ENCODE measurements around the gene CEP192. TPM values are rescaled to one million over a fixed set of nuclear protein-coding genes. Genes with fewer than 3 reads are reported as not detected.

CEP192 gene
- total and polyA plus RNA-seq, 2 of the 13 experiments (the other 11 are each of a cell fraction or from before 2014, with no cell fraction given), result 15.3 to 24.7 TPM

DNA sequence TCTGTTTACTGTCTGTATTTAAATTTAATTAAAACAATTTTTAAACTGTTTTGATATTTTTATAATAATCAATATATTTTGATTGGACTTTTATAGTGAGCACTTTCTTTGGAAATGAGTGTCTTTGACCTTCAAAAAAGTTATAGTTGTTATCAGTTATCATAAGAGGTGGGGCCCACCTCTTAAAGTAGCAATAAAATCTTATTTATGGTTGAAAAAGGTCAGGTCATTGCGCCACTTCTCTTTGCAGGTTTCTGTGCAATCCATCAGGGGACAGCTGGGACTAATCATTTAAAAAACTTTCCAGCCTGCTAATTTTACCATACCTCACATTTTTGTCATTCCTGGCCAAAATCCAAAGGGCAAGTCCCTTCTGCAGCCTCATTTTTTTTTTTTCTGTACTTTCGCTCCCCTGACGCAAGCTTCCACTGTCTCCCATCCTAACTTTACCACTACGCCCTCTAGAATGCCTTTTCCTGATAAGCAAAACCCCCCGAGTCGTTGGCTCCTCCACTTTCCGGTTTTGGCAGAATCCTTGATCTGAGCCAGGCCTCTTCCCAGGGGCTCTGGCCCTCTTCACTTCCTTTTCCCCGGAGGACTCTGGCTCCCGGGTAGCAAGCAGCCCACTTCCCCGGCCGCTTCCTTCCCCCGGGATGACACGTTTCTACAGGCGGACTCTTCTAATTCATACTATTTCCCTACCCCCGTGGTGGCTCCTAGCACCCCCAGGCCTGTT, 44.4 kb upstream of the CEP192 start (continued):
- TF ChIP-seq, protein P1, sequence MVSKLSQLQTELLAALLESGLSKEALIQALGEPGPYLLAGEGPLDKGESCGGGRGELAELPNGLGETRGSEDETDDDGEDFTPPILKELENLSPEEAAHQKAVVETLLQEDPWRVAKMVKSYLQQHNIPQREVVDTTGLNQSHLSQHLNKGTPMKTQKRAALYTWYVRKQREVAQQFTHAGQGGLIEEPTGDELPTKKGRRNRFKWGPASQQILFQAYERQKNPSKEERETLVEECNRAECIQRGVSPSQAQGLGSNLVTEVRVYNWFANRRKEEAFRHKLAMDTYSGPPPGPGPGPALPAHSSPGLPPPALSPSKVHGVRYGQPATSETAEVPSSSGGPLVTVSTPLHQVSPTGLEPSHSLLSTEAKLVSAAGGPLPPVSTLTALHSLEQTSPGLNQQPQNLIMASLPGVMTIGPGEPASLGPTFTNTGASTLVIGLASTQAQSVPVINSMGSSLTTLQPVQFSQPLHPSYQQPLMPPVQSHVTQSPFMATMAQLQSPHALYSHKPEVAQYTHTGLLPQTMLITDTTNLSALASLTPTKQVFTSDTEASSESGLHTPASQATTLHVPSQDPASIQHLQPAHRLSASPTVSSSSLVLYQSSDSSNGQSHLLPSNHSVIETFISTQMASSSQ (IDR thresholded peaks at IDR 0.05; ENCODE audit: low read depth), result 0 out of 2 replicates have a peak, but pooled peaks have one; percentile 11
- TF ChIP-seq, protein P1 (CRISPR knock-in tag; IDR thresholded peaks at IDR 0.05; ENCODE audit: borderline replicate concordance), result no peak; the same call in 1 of the 2 replicates
- TF ChIP-seq KMT2A (CRISPR knock-in tag; IDR thresholded peaks at IDR 0.05) (peak; percentile 37; the same call in 1 of the 2 replicates), RCOR2 (CRISPR knock-in tag; IDR thresholded peaks at IDR 0.05) (no peak), ASH2L (IDR thresholded peaks at IDR 0.05; ENCODE audit: insufficient read length, low read depth, low read length) (peak; percentile 69), PHF8 (CRISPR knock-in tag; IDR thresholded peaks at IDR 0.05) (peak; percentile 14), RFXAP (CRISPR knock-in tag; IDR thresholded peaks at IDR 0.05; ENCODE audit: borderline replicate concordance) (0 out of 2 replicates have a peak, but pooled peaks have one; percentile 48), ZNF331 (CRISPR knock-in tag; IDR thresholded peaks at IDR 0.05) (peak; percentile 40; the same call in 1 of the 2 replicates), TARDBP (CRISPR knock-in tag; IDR thresholded peaks at IDR 0.05) (no peak; the same call in 1 of the 2 replicates), RFX3 (CRISPR knock-in tag; IDR thresholded peaks at IDR 0.05) (no peak)
- TF ChIP-seq, protein P2, sequence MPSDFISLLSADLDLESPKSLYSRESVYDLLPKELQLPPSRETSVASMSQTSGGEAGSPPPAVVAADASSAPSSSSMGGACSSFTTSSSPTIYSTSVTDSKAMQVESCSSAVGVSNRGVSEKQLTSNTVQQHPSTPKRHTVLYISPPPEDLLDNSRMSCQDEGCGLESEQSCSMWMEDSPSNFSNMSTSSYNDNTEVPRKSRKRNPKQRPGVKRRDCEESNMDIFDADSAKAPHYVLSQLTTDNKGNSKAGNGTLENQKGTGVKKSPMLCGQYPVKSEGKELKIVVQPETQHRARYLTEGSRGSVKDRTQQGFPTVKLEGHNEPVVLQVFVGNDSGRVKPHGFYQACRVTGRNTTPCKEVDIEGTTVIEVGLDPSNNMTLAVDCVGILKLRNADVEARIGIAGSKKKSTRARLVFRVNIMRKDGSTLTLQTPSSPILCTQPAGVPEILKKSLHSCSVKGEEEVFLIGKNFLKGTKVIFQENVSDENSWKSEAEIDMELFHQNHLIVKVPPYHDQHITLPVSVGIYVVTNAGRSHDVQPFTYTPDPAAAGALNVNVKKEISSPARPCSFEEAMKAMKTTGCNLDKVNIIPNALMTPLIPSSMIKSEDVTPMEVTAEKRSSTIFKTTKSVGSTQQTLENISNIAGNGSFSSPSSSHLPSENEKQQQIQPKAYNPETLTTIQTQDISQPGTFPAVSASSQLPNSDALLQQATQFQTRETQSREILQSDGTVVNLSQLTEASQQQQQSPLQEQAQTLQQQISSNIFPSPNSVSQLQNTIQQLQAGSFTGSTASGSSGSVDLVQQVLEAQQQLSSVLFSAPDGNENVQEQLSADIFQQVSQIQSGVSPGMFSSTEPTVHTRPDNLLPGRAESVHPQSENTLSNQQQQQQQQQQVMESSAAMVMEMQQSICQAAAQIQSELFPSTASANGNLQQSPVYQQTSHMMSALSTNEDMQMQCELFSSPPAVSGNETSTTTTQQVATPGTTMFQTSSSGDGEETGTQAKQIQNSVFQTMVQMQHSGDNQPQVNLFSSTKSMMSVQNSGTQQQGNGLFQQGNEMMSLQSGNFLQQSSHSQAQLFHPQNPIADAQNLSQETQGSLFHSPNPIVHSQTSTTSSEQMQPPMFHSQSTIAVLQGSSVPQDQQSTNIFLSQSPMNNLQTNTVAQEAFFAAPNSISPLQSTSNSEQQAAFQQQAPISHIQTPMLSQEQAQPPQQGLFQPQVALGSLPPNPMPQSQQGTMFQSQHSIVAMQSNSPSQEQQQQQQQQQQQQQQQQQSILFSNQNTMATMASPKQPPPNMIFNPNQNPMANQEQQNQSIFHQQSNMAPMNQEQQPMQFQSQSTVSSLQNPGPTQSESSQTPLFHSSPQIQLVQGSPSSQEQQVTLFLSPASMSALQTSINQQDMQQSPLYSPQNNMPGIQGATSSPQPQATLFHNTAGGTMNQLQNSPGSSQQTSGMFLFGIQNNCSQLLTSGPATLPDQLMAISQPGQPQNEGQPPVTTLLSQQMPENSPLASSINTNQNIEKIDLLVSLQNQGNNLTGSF (CRISPR knock-in tag; IDR thresholded peaks at IDR 0.05), result no peak
- TF ChIP-seq, protein P3, sequence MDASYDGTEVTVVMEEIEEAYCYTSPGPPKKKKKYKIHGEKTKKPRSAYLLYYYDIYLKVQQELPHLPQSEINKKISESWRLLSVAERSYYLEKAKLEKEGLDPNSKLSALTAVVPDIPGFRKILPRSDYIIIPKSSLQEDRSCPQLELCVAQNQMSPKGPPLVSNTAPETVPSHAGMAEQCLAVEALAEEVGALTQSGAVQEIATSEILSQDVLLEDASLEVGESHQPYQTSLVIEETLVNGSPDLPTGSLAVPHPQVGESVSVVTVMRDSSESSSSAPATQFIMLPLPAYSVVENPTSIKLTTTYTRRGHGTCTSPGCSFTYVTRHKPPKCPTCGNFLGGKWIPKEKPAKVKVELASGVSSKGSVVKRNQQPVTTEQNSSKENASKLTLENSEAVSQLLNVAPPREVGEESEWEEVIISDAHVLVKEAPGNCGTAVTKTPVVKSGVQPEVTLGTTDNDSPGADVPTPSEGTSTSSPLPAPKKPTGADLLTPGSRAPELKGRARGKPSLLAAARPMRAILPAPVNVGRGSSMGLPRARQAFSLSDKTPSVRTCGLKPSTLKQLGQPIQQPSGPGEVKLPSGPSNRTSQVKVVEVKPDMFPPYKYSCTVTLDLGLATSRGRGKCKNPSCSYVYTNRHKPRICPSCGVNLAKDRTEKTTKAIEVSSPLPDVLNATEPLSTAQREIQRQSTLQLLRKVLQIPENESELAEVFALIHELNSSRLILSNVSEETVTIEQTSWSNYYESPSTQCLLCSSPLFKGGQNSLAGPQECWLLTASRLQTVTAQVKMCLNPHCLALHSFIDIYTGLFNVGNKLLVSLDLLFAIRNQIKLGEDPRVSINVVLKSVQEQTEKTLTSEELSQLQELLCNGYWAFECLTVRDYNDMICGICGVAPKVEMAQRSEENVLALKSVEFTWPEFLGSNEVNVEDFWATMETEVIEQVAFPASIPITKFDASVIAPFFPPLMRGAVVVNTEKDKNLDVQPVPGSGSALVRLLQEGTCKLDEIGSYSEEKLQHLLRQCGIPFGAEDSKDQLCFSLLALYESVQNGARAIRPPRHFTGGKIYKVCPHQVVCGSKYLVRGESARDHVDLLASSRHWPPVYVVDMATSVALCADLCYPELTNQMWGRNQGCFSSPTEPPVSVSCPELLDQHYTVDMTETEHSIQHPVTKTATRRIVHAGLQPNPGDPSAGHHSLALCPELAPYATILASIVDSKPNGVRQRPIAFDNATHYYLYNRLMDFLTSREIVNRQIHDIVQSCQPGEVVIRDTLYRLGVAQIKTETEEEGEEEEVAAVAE (CRISPR knock-in tag; IDR thresholded peaks at IDR 0.05; ENCODE audit: borderline replicate concordance), result no peak
- TF ChIP-seq, protein P4, sequence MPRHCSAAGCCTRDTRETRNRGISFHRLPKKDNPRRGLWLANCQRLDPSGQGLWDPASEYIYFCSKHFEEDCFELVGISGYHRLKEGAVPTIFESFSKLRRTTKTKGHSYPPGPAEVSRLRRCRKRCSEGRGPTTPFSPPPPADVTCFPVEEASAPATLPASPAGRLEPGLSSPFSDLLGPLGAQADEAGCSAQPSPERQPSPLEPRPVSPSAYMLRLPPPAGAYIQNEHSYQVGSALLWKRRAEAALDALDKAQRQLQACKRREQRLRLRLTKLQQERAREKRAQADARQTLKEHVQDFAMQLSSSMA (CRISPR knock-in tag; IDR thresholded peaks at IDR 0.05), result no peak

Data from HepG2 (cell line).